H1 (cell line): ENCODE measurements around the gene CCDC159.

Experiments used
- MAFK ChIP-seq: IDR thresholded peaks from 2 replicates; pipeline ENCODE4 v1.6.1; 2012; ENCODE audit warnings: low read depth, mild to moderate bottlenecking, improper control_type of control experiment, low read length
- POLR2A ChIP-seq, 2 experiments: IDR thresholded peaks; 1 replicate in 1 of 2; 2 replicates in 1 of 2; pipeline ENCODE4 v1.6.1; 2011; ENCODE audit warnings: low read depth in 2 of 2, low read length in 2 of 2, mild to moderate bottlenecking in 2 of 2; ENCODE audit errors: control extremely low read depth in 1 of 2
- SIN3A ChIP-seq, 2 experiments: IDR thresholded peaks in 1 of 2; conservative IDR thresholded peaks in 1 of 2; 2 replicates each; pipeline ENCODE4 v1.6.1; 2011 to 2012; ENCODE audit warnings: low read length in 2 of 2, improper control_type of control experiment in 1 of 2, low read depth in 1 of 2, mild to moderate bottlenecking in 1 of 2

DNA sequence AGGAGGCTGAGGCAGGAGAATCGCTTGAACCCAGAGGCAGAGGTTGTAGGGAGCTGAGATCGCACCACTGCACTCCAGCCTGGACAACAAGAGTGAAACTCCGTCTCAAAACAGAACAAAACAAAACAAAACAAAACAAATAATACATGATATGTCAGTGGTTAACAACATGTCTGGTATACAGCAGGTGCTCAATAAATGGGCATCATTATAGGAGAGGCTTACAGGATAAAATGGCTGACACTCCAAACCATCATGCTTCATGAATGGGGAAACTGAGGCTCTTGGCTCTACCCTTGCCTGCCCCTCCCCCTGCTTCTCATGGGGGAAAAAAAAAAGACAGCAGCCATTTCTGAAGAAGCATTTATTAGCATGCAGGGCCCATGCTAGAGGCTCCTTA lies 3.9 kb upstream of the CCDC159 start:
- TF ChIP-seq SIN3A (conservative IDR thresholded peaks at IDR 0.05 in 1 of 2, IDR thresholded peaks at IDR 0.05 in 1 of 2; ENCODE audit: low read depth in 1 of 2, low read length in 2 of 2) (no peak), MAFK (no peak), POLR2A (IDR thresholded peaks at IDR 0.05; ENCODE audit: control extremely low read depth in 1 of 2, low read depth in 2 of 2, low read length in 2 of 2) (no peak)
